Upper lobe of right lung (tissue), 1 donor: Measurements from ENCODE around the gene LPP. TPM values are rescaled to one million over a fixed set of nuclear protein-coding genes. Genes with fewer than 3 reads are reported as not detected.
A peak's percentile ranks its signal among the peaks of the same experiment; 100 is the strongest.

Experiments used
- ATAC-seq: fragments of 200-7000 bp; cut with Tn5 transposase; one replicate; pipeline ENCODE4 v1.9.1; 2020; ENCODE audit warnings: mild to moderate bottlenecking, moderate library complexity
- DNase-seq: peaks from one replicate; pipeline ENCODE4 v3.0.0-alpha.2; 2020
- H3K27ac ChIP-seq: fragments of 200-600 bp; one replicate; pipeline ENCODE4 v1.8.0; 2022
- H3K27me3 ChIP-seq: fragments of 200-600 bp; one replicate; pipeline ENCODE4 v1.8.0; 2022; ENCODE audit warnings: mild to moderate bottlenecking
- H3K36me3 ChIP-seq: fragments of 200-600 bp; one replicate; pipeline ENCODE4 v1.8.0; 2022
- H3K4me1 ChIP-seq: fragments of 200-600 bp; one replicate; pipeline ENCODE4 v1.8.0; 2022
- H3K4me3 ChIP-seq: fragments of 200-600 bp; one replicate; pipeline ENCODE4 v1.8.0; 2022; ENCODE audit warnings: mild to moderate bottlenecking
- H3K9me3 ChIP-seq: fragments of 200-600 bp; one replicate; pipeline ENCODE4 v1.8.0; 2022
- CTCF ChIP-seq: fragments of 200-600 bp; IDR thresholded peaks from one replicate; pipeline ENCODE4 v1.8.0; 2022; ENCODE audit warnings: antibody characterized with exemption
- intact Hi-C: fragments of 100-400 bp; cut with DNase I; formaldehyde crosslinking; loops from one replicate; pipeline ENCODE4 v1.11.0; 2022
- total RNA-seq: library from RNA; stranded (reverse); fragmentation: NEBNext Ultra II Directional; extraction: Animal tissue kit (Norgen Biotek cat#: 25700); gene quantifications from one replicate; pipeline ENCODE4 v1.2.1, GENCODE V29; 2021
- donor health status: DM: no; HTN: yes; CAD: no; lungs with severe emphysema.

Gene LPP
- total RNA-seq, 1 donor from 2014 or later = 191 TPM

- no peak overlapping the region for H3K4me3 ChIP-seq
- no peaks in the 10 kb centered on the region for H3K27me3 ChIP-seq
- DNase-seq = no peak
- peaks cover 44% of the 10 kb centered on the region for H3K4me1 ChIP-seq
- H3K9me3 ChIP-seq = no peaks in the 10 kb centered on the region
- ATAC-seq = no peak
- H3K27ac ChIP-seq = peak overlapping the region; percentile 79
- intact Hi-C loops = no loop called here
- TF ChIP-seq CTCF = no peak
- H3K36me3 ChIP-seq = no peaks in the 10 kb centered on the region
These were observed 625.5 kb downstream of the LPP start for GRCh38 chr3:188779281-188779980.

GRCh38 chr3:188780193-188781147, 626.5 kb downstream of the LPP start:
- DNase-seq (no peak), ATAC-seq (peak; percentile 95)
- TF ChIP-seq CTCF = no peak
- Histone ChIP-seq H3K36me3 (no peaks in the 10 kb centered on the region), H3K9me3 (no peaks in the 10 kb centered on the region), H3K4me1 (peaks cover 43% of the 10 kb centered on the region), H3K27me3 (no peaks in the 10 kb centered on the region), H3K4me3 (no peak overlapping the region), H3K27ac (peak overlapping the region; percentile 79)
- intact Hi-C loops = no loop called here

GRCh38 chr3:188782613-188783124, 628.7 kb downstream of the LPP start:
- no peak for TF ChIP-seq CTCF
- Histone ChIP-seq H3K36me3 (no peaks in the 10 kb centered on the region), H3K9me3 (no peaks in the 10 kb centered on the region), H3K4me3 (no peak overlapping the region), H3K27ac (no peak overlapping the region), H3K27me3 (no peaks in the 10 kb centered on the region), H3K4me1 (peaks cover 40% of the 10 kb centered on the region)
- intact Hi-C loops = no loop called here
- ATAC-seq = no peak
- DNase-seq = no peak

GRCh38 chr3:188786424-188786823, 632.5 kb downstream of the LPP start:
- intact Hi-C loops = no loop called here
- no peak for TF ChIP-seq CTCF
- H3K27ac ChIP-seq = no peak overlapping the region
- DNase-seq = no peak
- no peaks in the 10 kb centered on the region for H3K9me3 ChIP-seq
- H3K36me3 ChIP-seq = no peaks in the 10 kb centered on the region
- peaks cover 26% of the 10 kb centered on the region for H3K4me1 ChIP-seq
- no peak for ATAC-seq
- H3K4me3 ChIP-seq = no peak overlapping the region
- H3K27me3 ChIP-seq = no peaks in the 10 kb centered on the region

- no peak for DNase-seq
- Histone ChIP-seq H3K4me1 (peaks cover 14% of the 10 kb centered on the region), H3K36me3 (no peaks in the 10 kb centered on the region), H3K9me3 (no peaks in the 10 kb centered on the region), H3K4me3 (no peak overlapping the region), H3K27me3 (no peaks in the 10 kb centered on the region), H3K27ac (no peak overlapping the region)
- ATAC-seq = peak; percentile 71
- TF ChIP-seq CTCF = no peak
- intact Hi-C loops = no loop called here
These were observed 634.7 kb downstream of the LPP start for GRCh38 chr3:188788621-188789081.
